ENCODE measurements around the gene C3orf22. TPM values are rescaled to one million over a fixed set of nuclear protein-coding genes. Genes with fewer than 3 reads are reported as not detected.
"Not testable (repeated sequence)": the region's sequence is repeated elsewhere in the genome, so short reads cannot be mapped to it uniquely, and the experiment has no call there.

C3orf22 gene
- polyA plus RNA-seq, 1 donor, result not detected

- DNase-seq (ENCODE audit: low read depth), result no peak
Observed at GRCh38 chr3:126543457-126544061, 15.2 kb downstream of the C3orf22 start.

- no peak for DNase-seq (ENCODE audit: low read depth)
Observed at GRCh38 chr3:126542340-126543241, 16.1 kb downstream of the C3orf22 start.

- no peak for DNase-seq (ENCODE audit: low read depth)
Observed at GRCh38 chr3:126541628-126542339, 16.9 kb downstream of the C3orf22 start.

GRCh38 chr3:126540951-126541627 lies 17.6 kb downstream of the C3orf22 start:
- DNase-seq (ENCODE audit: low read depth), result no peak

- peak; percentile 24 for DNase-seq (ENCODE audit: low read depth)
Observed at GRCh38 chr3:126540342-126540849, 18.3 kb downstream of the C3orf22 start.

- DNase-seq (ENCODE audit: low read depth), result no peak
Observed at GRCh38 chr3:126539558-126540250, 19.0 kb downstream of the C3orf22 start.

GRCh38 chr3:126538966-126539365 lies 19.8 kb downstream of the C3orf22 start:
- no peak for DNase-seq (ENCODE audit: low read depth)

GRCh38 chr3:126538316-126538715 lies 20.4 kb downstream of the C3orf22 start:
- no peak for DNase-seq (ENCODE audit: low read depth)

GRCh38 chr3:126537730-126538281 lies 20.9 kb downstream of the C3orf22 start:
- DNase-seq (ENCODE audit: low read depth), result no peak

GRCh38 chr3:126537116-126537729 lies 21.5 kb downstream of the C3orf22 start:
- DNase-seq (ENCODE audit: low read depth), result no peak

- no peak for DNase-seq (ENCODE audit: low read depth)
Observed at GRCh38 chr3:126536126-126536525, 22.6 kb downstream of the C3orf22 start.

- DNase-seq (ENCODE audit: low read depth), result no peak
Observed at GRCh38 chr3:126535636-126536035, 23.1 kb downstream of the C3orf22 start.

- DNase-seq (ENCODE audit: low read depth), result not testable (repeated sequence)
Observed at GRCh38 chr3:126534716-126535115, 24.0 kb downstream of the C3orf22 start.

- DNase-seq (ENCODE audit: low read depth), result no peak
Observed at GRCh38 chr3:126533506-126533905, 25.2 kb downstream of the C3orf22 start.

GRCh38 chr3:126531051-126531330 lies 27.7 kb downstream of the C3orf22 start:
- no peak for DNase-seq (ENCODE audit: low read depth)

- DNase-seq (ENCODE audit: low read depth), result no peak
Observed at GRCh38 chr3:126530171-126531050, 28.3 kb downstream of the C3orf22 start.

GRCh38 chr3:126529585-126530170 lies 29.1 kb downstream of the C3orf22 start:
- no peak for DNase-seq (ENCODE audit: low read depth)

GRCh38 chr3:126528800-126529541 lies 29.8 kb downstream of the C3orf22 start:
- no peak for DNase-seq (ENCODE audit: low read depth)

All from forelimb muscle (tissue), 1 donor.